HG03159 (cell line): Measurements from ENCODE around the gene PHF23.

Experiments
- ATAC-seq: cut with Tn5 transposase; IDR thresholded peaks from one replicate; pipeline ENCODE4 v1.9.1; 2021; ENCODE audit warnings: mild to moderate bottlenecking, moderate library complexity; ENCODE audit not compliant: unreplicated experiment

The PHF23 gene

DNA sequence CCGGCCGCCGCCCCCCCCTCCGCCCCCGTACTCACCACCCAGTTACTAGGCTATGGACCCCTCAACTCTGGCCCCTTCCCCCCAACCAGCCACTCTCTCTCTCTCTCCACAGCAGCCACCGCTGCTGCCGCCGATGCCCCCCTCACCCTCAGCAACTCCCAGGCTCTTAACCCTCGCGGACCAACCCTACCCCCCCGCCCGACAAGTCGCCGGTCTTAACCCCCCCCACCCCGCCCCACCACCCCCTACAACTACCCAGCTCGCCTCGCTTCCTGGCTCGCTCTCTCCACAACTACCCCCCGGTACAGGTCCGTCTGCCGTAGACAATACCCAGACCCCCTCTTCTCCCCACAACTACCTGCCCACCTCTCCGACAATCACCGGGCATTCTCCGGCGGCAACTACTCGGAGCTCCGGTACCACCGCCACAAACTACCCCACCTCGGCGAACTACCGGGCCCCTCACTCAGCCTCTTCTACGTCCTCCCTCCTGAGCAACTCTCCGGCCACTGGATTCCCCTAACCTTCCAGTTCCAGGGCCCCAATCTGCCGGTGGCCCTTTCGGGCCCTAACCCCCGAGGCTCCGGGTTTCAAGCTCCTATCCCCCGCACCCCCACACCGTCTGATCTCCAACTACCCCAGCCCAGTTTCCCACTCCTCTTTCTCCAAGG is 702 bp downstream of the PHF23 start:
- ATAC-seq, result no peak

GRCh38 chr17:7237761-7238419 is 1.4 kb downstream of the PHF23 start:
- no peak for ATAC-seq

DNA sequence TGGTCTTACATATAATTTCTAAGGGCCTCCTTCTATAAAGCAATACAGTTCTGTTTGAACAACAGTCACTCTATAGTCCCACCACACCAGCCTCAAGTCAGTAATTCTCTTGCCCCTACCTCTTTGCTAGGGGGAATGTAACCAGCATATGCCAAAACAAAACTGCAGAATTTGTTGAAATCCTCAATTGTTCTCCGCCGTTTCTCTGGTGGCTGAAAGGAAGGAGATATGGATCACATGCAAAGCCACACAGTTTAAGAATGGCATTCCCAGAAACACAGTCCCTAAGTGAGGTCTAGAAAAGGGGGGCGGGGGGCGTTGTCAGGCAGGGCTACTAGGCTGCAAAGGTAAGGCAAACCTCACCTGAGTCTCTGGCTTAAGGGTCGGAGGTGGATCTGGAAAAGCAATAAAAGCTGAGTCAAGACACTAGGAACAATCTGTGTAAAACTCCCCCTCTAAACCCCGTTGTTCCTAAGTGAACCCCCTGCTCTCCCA is 1.9 kb downstream of the PHF23 start:
- ATAC-seq, result no peak

DNA sequence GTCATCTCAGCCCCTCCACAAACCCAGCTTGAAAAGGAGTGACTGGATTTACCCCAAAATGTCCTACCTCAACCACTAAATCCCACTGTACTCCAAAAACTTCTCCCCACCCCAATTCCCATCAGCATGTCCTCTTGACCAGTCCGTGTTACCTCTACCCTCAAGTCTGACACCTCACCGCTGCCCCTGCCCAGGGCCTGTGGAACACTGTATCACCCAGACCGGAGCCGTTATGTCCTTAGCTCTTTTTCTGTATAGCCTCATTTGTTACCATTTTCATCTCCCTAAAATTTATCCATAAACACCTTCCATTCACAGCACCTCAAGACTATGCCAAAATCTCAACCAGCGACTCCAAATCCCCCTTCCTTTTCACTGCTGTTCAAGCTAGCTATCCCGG is 2.4 kb downstream of the PHF23 start:
- ATAC-seq, result no peak

- no peak for ATAC-seq
These were observed 3.3 kb downstream of the PHF23 start for GRCh38 chr17:7235693-7236665.

DNA sequence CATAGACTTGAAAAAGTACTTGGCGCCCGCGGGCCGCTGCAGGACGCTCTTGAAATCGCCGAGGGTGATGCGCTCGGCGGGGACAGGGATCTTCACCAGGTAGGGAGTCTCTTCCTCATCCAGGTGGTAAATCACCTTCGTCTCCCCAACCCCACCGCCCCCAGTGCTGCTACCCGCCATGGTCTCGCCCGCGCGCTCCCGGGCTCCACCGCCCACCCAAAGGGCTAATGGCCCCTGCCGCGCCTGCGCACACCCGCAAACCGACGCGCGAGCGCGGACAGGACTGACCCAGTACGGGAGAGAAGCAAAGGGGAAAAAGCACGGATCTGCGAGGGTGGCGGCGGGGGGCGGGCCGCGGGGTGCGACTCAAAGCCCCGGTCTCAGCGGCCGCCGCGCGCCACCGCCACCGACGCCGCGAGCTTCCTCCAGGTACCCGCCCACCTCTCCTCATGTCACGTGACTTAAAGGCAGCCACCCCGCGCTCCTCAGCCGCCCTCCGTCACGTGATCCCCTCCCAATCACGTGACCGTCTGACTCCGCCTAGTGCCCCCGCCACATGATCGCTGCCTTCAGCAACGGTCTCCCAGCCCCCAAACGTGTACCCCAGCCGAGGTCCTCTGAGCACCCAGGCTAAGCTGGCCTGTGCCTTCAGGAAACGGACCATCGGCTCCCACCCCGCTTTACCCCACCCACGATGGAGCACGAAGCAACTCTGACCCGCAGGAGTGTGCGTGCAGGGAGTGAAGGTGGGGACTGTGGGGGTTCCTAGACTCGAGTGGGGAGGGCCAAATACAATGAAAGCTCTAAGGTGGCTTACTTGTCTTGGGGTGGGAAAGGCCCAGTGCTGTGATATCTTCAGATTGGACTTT is 4.9 kb downstream of the PHF23 start, which contains the start of gene DVL2:
Gene DVL2, minus strand, starts transcription at position 435 of the 869 bp plus-strand sequence. Its CDS starts 255 bp downstream, at position 180.
- ATAC-seq, result no peak

- no peak for ATAC-seq
These were observed 5.6 kb downstream of the PHF23 start for GRCh38 chr17:7233701-7234082.

- ATAC-seq, result no peak
These were observed 7.1 kb downstream of the PHF23 start for GRCh38 chr17:7232114-7232513.

DNA sequence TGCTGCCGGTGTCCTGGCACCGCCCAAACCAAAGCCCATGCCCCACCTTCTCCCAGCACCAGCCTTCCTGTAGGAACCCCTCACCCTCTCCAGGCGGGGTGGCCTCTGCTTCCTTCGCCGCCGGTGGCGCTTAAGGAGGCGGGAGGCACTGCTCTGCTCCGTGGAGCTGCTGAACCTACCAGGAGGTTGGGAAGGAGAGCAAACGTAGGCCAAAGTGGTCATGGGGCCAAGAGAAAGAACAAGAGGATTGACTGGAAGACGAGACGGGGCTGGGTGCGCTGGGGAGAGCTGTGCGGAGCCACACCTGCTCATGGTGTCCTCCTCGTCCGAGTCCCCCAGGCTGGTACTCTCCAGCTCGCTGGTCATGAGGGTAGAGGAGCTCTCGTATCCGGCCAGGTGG is 9.8 kb downstream of the PHF23 start:
- ATAC-seq, result no peak

- no peak for ATAC-seq
These were observed 10.3 kb downstream of the PHF23 start for GRCh38 chr17:7228920-7229319.

GRCh38 chr17:7226721-7227710 is 12.2 kb downstream of the PHF23 start:
- ATAC-seq, result no peak

DNA sequence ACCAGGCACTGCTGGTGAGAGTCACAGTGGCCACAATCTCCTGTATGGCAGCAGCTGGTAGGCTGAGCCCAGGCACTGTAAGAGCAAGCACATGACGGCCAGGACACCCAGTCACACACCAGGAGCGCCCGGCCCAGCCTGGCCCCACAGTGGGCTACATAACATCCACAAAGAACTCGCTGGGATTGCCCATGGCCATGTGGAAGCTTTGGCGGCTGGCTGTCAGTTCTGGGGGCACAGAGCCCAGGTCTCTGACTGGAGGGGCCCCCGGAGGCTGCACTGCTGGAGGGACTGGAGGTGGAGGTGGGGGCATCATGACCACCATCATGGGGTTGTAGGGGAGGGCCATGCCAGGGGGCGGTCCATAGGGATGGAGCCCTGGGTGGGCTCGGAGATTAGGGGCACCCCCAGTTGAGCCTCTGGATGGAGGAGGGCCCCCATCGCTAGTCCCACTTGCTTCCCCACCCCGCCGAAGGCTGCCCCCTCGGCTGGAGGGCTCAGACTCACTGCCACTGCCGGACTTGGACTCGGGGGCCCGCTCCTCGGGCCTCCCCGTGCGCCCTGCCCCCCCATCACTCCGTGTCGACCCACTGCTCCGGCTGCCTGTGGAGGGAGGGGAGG is 13.4 kb downstream of the PHF23 start:
- no peak for ATAC-seq

DNA sequence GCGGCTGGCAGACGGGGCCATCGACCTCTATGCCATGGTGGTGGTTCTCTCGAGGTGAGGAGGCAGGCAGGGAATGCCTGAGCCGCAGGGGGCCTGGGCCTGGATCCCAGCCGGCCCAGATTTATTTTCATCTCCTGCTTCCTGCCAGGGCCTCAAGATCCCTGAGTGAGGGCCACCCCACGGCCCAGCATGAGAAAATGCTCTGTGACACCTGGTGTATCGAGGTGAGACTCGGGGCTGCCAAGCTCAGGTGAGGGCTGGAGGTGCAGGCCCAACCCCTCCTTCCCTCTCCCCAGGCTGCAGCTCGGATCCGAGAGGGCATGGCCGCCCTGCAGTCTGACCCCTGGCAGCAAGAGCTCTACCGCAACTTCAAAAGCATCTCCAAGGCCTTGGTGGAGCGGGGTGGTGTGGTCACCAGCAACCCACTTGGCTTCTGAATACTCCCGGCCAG is 14.6 kb downstream of the PHF23 start:
- no peak for ATAC-seq

DNA sequence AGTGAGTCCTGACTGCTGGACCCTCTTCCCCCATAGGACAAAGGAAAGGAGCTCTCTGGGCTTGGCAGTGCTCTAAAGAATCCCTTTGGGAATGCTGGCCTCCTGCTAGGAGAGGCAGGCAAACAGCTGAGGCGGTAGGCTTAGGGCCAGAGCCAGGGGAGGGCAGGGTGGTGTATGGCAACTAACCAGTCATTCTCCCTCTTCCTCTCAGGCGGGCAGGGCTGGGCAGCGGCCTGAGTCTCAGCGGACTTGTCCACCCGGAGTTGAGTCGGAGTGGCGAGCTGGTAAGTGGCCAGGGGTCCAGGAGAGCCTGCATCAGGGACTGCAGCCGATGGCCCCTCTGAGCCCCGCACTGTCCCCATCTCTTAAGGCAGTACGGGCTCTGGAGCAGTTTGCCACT is 15.1 kb downstream of the PHF23 start:
- no peak for ATAC-seq

DNA sequence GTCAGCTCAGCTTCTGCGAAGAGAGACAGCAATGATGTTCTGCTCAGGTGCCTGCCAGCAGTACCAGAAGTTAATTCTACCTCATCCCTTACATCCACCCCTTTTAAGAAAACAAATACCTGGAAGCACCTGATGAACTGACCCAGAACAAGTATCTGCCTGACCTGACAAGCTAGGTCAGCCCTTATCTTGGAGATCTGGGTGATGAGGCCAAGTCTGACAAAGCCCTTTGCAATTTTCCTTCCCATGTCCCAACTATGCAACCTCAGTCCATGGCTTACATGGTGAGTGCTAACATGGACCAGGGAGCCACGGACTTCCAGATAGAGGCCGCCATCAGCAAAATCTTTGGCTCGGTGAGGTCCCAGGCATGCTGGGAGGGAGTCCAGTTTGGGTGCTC is 15.9 kb downstream of the PHF23 start:
- no peak for ATAC-seq

- no peak for ATAC-seq
These were observed 16.3 kb downstream of the PHF23 start for GRCh38 chr17:7222972-7223292.

DNA sequence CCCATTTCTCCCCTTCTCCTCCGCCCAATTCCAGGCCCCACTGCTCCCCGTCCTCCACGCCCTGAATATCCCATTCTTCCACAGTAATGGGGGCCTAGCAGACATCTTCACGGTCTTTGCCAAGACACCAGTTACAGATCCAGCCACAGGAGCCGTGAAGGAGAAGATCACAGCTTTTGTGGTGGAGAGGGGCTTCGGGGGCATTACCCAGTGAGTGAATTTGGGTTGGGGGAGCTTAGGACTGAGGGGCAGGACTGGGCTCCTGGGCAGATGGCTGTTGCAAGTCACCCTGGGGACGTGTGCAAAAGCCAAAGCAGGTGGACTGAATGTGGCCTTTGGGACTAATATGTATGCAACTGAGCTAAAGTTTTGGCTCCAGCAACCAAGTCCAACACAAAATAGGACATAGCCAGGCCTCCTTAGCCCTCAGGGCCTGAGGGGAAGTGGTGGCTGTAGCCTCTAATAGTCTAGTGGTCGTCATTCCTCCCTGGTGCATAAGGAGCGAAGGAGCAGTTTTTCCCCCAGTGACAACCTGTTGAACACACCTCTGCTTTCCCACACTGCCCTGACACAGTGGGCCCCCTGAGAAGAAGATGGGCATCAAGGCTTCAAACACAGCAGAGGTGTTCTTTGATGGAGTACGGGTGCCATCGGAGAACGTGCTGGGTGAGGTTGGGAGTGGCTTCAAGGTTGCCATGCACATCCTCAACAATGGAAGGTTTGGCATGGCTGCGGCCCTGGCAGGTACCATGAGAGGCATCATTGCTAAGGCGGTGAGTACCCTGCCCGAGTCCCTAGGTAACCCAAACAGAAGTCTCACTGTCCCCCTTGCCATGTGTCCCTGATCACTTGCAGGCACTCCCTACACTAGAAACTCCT is 16.9 kb downstream of the PHF23 start:
- ATAC-seq, result no peak
